ENCODE measurements around the gene MAP7. TPM values are rescaled to one million over a fixed set of nuclear protein-coding genes. Genes with fewer than 3 reads are reported as not detected.
"Not testable (repeated sequence)": the region's sequence is repeated elsewhere in the genome, so short reads cannot be mapped to it uniquely, and the experiment has no call there.

MAP7 gene
- total RNA-seq (2014; rRNA removed; shearing (Covaris generic)): 1.0 and 1.3 TPM in 2 replicates

GRCh38 chr6:136550330-136551071 lies at the start of gene MAP7:
MAP7 (minus strand) TSS chr6:136550422; CDS start chr6:136550408, 14 bp downstream.
- DNase-seq (ENCODE audit: low spot score): peak; percentile 11

- DNase-seq (ENCODE audit: low spot score): no peak
Measured at GRCh38 chr6:136599329-136600011, 49.2 kb upstream of the MAP7 start.

- DNase-seq (ENCODE audit: low spot score): no peak
Measured at GRCh38 chr6:136598048-136598447, 47.8 kb upstream of the MAP7 start.

- no peak for DNase-seq (ENCODE audit: low spot score)
Measured at GRCh38 chr6:136594671-136595070, 44.4 kb upstream of the MAP7 start.

- peak; percentile 94 for DNase-seq (ENCODE audit: low spot score)
Measured at GRCh38 chr6:136593748-136594490, 43.7 kb upstream of the MAP7 start.

GRCh38 chr6:136592930-136593673 lies 42.9 kb upstream of the MAP7 start:
- DNase-seq (ENCODE audit: low spot score): no peak

- DNase-seq (ENCODE audit: low spot score): no peak
Measured at GRCh38 chr6:136591617-136592016, 41.4 kb upstream of the MAP7 start.

GRCh38 chr6:136590846-136591245 lies 40.6 kb upstream of the MAP7 start:
- not testable (repeated sequence) for DNase-seq (ENCODE audit: low spot score)

GRCh38 chr6:136587527-136587926 lies 37.3 kb upstream of the MAP7 start:
- DNase-seq (ENCODE audit: low spot score): no peak

- DNase-seq (ENCODE audit: low spot score): peak; percentile 49
Measured at GRCh38 chr6:136586295-136586694, 36.1 kb upstream of the MAP7 start.

GRCh38 chr6:136585523-136585922 lies 35.3 kb upstream of the MAP7 start:
- DNase-seq (ENCODE audit: low spot score): not testable (repeated sequence)

GRCh38 chr6:136584290-136584689 lies 34.1 kb upstream of the MAP7 start:
- DNase-seq (ENCODE audit: low spot score): not testable (repeated sequence)

- DNase-seq (ENCODE audit: low spot score): peak; percentile 60
Measured at GRCh38 chr6:136582711-136583471, 32.7 kb upstream of the MAP7 start.

GRCh38 chr6:136579800-136580199 lies 29.6 kb upstream of the MAP7 start:
- no peak for DNase-seq (ENCODE audit: low spot score)

GRCh38 chr6:136576821-136577220 lies 26.6 kb upstream of the MAP7 start:
- DNase-seq (ENCODE audit: low spot score): no peak

- DNase-seq (ENCODE audit: low spot score): no peak
Measured at GRCh38 chr6:136571496-136571895, 21.3 kb upstream of the MAP7 start.

- DNase-seq (ENCODE audit: low spot score): no peak
Measured at GRCh38 chr6:136571065-136571464, 20.8 kb upstream of the MAP7 start.

GRCh38 chr6:136568129-136568528 lies 17.9 kb upstream of the MAP7 start:
- no peak for DNase-seq (ENCODE audit: low spot score)

GRCh38 chr6:136567688-136568087 lies 17.5 kb upstream of the MAP7 start:
- no peak for DNase-seq (ENCODE audit: low spot score)

GRCh38 chr6:136566851-136567250 lies 16.6 kb upstream of the MAP7 start:
- DNase-seq (ENCODE audit: low spot score): no peak

- DNase-seq (ENCODE audit: low spot score): no peak
Measured at GRCh38 chr6:136566007-136566487, 15.8 kb upstream of the MAP7 start.
